Mammary epithelial cell (primary cell): ENCODE results near the gene HYAL3.

Experiments used
- EZH2 ChIP-seq: IDR thresholded peaks from 2 replicates; pipeline ENCODE4 v1.6.1; 2012; ENCODE audit warnings: low read length, inconsistent platforms, borderline replicate concordance
- TF ChIP-seq, protein P1 (sequence below), 2 donors: IDR thresholded peaks in 1 of 2; conservative IDR thresholded peaks in 1 of 2; 2 replicates each; pipeline ENCODE4 v1.5.1; 2011 to 2012; ENCODE audit warnings: inconsistent platforms in 2 of 2, low read length in 2 of 2, mild to moderate bottlenecking in 2 of 2, control low read depth in 1 of 2, low read depth in 1 of 2; ENCODE audit not compliant: insufficient read depth in 1 of 2; ENCODE audit errors: extremely low read depth in 1 of 2

DNA sequence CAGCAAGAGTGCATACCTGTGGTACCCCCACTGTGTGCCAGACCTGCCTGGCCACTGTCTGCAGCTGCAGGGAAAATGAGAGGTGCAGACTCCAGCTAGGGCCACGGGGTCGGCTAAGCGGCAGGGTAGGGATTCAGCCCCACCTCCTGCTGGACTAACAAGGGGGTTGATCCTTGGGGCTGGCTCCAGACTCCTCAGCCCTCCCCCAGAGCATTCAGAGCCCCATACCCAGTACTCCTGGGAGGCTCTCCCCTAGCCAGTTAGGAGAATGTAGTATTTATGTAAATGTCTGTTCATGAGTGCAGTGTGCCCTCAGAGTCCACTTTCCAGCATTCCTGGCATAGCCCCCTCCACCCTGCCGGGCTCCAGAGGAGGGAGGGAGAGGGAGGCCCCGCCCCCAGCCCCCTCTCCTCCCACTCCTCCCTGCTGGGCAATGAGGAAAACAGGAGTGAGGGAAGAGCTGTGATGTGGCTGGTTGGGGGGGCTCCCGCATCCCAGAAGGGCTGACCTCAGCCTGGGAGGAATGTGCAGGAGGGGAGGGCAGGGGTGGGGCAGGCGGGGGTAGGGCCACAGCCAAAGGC, 34.7 kb downstream of the HYAL3 start:
- TF ChIP-seq, protein P1, sequence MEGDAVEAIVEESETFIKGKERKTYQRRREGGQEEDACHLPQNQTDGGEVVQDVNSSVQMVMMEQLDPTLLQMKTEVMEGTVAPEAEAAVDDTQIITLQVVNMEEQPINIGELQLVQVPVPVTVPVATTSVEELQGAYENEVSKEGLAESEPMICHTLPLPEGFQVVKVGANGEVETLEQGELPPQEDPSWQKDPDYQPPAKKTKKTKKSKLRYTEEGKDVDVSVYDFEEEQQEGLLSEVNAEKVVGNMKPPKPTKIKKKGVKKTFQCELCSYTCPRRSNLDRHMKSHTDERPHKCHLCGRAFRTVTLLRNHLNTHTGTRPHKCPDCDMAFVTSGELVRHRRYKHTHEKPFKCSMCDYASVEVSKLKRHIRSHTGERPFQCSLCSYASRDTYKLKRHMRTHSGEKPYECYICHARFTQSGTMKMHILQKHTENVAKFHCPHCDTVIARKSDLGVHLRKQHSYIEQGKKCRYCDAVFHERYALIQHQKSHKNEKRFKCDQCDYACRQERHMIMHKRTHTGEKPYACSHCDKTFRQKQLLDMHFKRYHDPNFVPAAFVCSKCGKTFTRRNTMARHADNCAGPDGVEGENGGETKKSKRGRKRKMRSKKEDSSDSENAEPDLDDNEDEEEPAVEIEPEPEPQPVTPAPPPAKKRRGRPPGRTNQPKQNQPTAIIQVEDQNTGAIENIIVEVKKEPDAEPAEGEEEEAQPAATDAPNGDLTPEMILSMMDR (conservative IDR thresholded peaks at IDR 0.05 in 1 of 2, IDR thresholded peaks at IDR 0.05 in 1 of 2; ENCODE audit: extremely low read depth in 1 of 2, insufficient read depth in 1 of 2, low read depth in 1 of 2, low read length in 2 of 2), result no peak
- no peak for TF ChIP-seq EZH2
